Measurements from ENCODE around the gene SRMS.

Gene SRMS

GRCh38 chr20:63504642-63505041 is 42.9 kb downstream of the SRMS start:
- H3K9me3 ChIP-seq (ENCODE audit: control insufficient read depth, low read depth, low read length), result no peaks in the 10 kb centered on the region
- peaks cover 4% of the 10 kb centered on the region for H3K4me1 ChIP-seq (ENCODE audit: control insufficient read depth, low read depth, low read length)
- no peak overlapping the region for H3K9ac ChIP-seq (ENCODE audit: low read length)
- no peak overlapping the region for H3K27ac ChIP-seq (ENCODE audit: low read length)
- H3K27me3 ChIP-seq (ENCODE audit: control insufficient read depth, insufficient read depth, low read length), result peaks cover 42% of the 10 kb centered on the region
- H3K4me3 ChIP-seq (ENCODE audit: low read length), result no peak overlapping the region
- H3K36me3 ChIP-seq (ENCODE audit: control insufficient read depth, low read depth, low read length), result no peaks in the 10 kb centered on the region

- H3K4me1 ChIP-seq (ENCODE audit: control insufficient read depth, low read depth, low read length), result peaks cover 4% of the 10 kb centered on the region
- peaks cover 44% of the 10 kb centered on the region for H3K27me3 ChIP-seq (ENCODE audit: control insufficient read depth, insufficient read depth, low read length)
- no peaks in the 10 kb centered on the region for H3K9me3 ChIP-seq (ENCODE audit: control insufficient read depth, low read depth, low read length)
Measured at GRCh38 chr20:63503524-63503923, 44.0 kb downstream of the SRMS start.

GRCh38 chr20:63502671-63503172 is 44.8 kb downstream of the SRMS start:
- Histone ChIP-seq H3K4me3 (ENCODE audit: low read length) (no peak overlapping the region), H3K27me3 (ENCODE audit: control insufficient read depth, insufficient read depth, low read length) (peaks cover 47% of the 10 kb centered on the region), H3K36me3 (ENCODE audit: control insufficient read depth, low read depth, low read length) (no peaks in the 10 kb centered on the region), H3K27ac (ENCODE audit: low read length) (no peak overlapping the region), H3K9ac (ENCODE audit: low read length) (no peak overlapping the region), H3K4me1 (ENCODE audit: control insufficient read depth, low read depth, low read length) (peaks cover 4% of the 10 kb centered on the region), H3K9me3 (ENCODE audit: control insufficient read depth, low read depth, low read length) (no peaks in the 10 kb centered on the region)

More at GRCh38 chr20:63503524-63503923, 44.0 kb downstream of the SRMS start:
- H3K36me3 ChIP-seq (ENCODE audit: control insufficient read depth, low read depth, low read length), result no peaks in the 10 kb centered on the region
- no peak overlapping the region for H3K9ac ChIP-seq (ENCODE audit: low read length)
- H3K27ac ChIP-seq (ENCODE audit: low read length), result no peak overlapping the region
- H3K4me3 ChIP-seq (ENCODE audit: low read length), result no peak overlapping the region

GRCh38 chr20:63501818-63502670 is 45.5 kb downstream of the SRMS start:
- H3K27ac ChIP-seq (ENCODE audit: low read length), result no peak overlapping the region
- H3K4me3 ChIP-seq (ENCODE audit: low read length), result peak overlapping the region; percentile 39
- H3K4me1 ChIP-seq (ENCODE audit: control insufficient read depth, low read depth, low read length), result peaks cover 4% of the 10 kb centered on the region
- no peak overlapping the region for H3K9ac ChIP-seq (ENCODE audit: low read length)
- no peaks in the 10 kb centered on the region for H3K36me3 ChIP-seq (ENCODE audit: control insufficient read depth, low read depth, low read length)
- no peaks in the 10 kb centered on the region for H3K9me3 ChIP-seq (ENCODE audit: control insufficient read depth, low read depth, low read length)
- H3K27me3 ChIP-seq (ENCODE audit: control insufficient read depth, insufficient read depth, low read length), result peaks cover 54% of the 10 kb centered on the region

- Histone ChIP-seq H3K4me3 (ENCODE audit: low read length) (no peak overlapping the region), H3K9ac (ENCODE audit: low read length) (no peak overlapping the region), H3K9me3 (ENCODE audit: control insufficient read depth, low read depth, low read length) (no peaks in the 10 kb centered on the region), H3K4me1 (ENCODE audit: control insufficient read depth, low read depth, low read length) (peaks cover 4% of the 10 kb centered on the region), H3K36me3 (ENCODE audit: control insufficient read depth, low read depth, low read length) (no peaks in the 10 kb centered on the region), H3K27ac (ENCODE audit: low read length) (no peak overlapping the region), H3K27me3 (ENCODE audit: control insufficient read depth, insufficient read depth, low read length) (peaks cover 62% of the 10 kb centered on the region)
Measured at GRCh38 chr20:63500902-63501817, 46.4 kb downstream of the SRMS start.

GRCh38 chr20:63500151-63500901 is 47.2 kb downstream of the SRMS start:
- no peak overlapping the region for H3K4me3 ChIP-seq (ENCODE audit: low read length)
- H3K36me3 ChIP-seq (ENCODE audit: control insufficient read depth, low read depth, low read length), result no peaks in the 10 kb centered on the region
- peaks cover 71% of the 10 kb centered on the region for H3K27me3 ChIP-seq (ENCODE audit: control insufficient read depth, insufficient read depth, low read length)
- H3K27ac ChIP-seq (ENCODE audit: low read length), result no peak overlapping the region
- no peak overlapping the region for H3K9ac ChIP-seq (ENCODE audit: low read length)
- H3K9me3 ChIP-seq (ENCODE audit: control insufficient read depth, low read depth, low read length), result no peaks in the 10 kb centered on the region
- peaks cover 4% of the 10 kb centered on the region for H3K4me1 ChIP-seq (ENCODE audit: control insufficient read depth, low read depth, low read length)

- H3K27ac ChIP-seq (ENCODE audit: low read length), result no peak overlapping the region
- H3K36me3 ChIP-seq (ENCODE audit: control insufficient read depth, low read depth, low read length), result no peaks in the 10 kb centered on the region
- peak overlapping the region; percentile 33 for H3K4me3 ChIP-seq (ENCODE audit: low read length)
- no peak overlapping the region for H3K9ac ChIP-seq (ENCODE audit: low read length)
- H3K27me3 ChIP-seq (ENCODE audit: control insufficient read depth, insufficient read depth, low read length), result peaks cover 65% of the 10 kb centered on the region
- no peaks in the 10 kb centered on the region for H3K9me3 ChIP-seq (ENCODE audit: control insufficient read depth, low read depth, low read length)
- H3K4me1 ChIP-seq (ENCODE audit: control insufficient read depth, low read depth, low read length), result peaks cover 4% of the 10 kb centered on the region
Measured at GRCh38 chr20:63499338-63499969, 48.1 kb downstream of the SRMS start.

GRCh38 chr20:63498960-63499337 is 48.6 kb downstream of the SRMS start, which contains the start of gene EEF1A2:
Gene EEF1A2 (minus strand): TSS chr20:63499083. CDS start chr20:63497763, 1,320 bp downstream.
- Histone ChIP-seq H3K9ac (ENCODE audit: low read length) (no peak within 1 kb of the TSS), H3K36me3 (ENCODE audit: control insufficient read depth, low read depth, low read length) (no peaks in the 10 kb centered on the region), H3K9me3 (ENCODE audit: control insufficient read depth, low read depth, low read length) (no peaks in the 10 kb centered on the region), H3K27me3 (ENCODE audit: control insufficient read depth, insufficient read depth, low read length) (peaks cover 60% of the 10 kb centered on the region), H3K4me1 (ENCODE audit: control insufficient read depth, low read depth, low read length) (peaks cover 4% of the 10 kb centered on the region), H3K27ac (ENCODE audit: low read length) (no peak within 1 kb of the TSS), H3K4me3 (ENCODE audit: low read length) (peak within 1 kb of the TSS; percentile 33)

- peaks cover 55% of the 10 kb centered on the region for H3K27me3 ChIP-seq (ENCODE audit: control insufficient read depth, insufficient read depth, low read length)
- H3K9ac ChIP-seq (ENCODE audit: low read length), result no peak overlapping the region
- peak overlapping the region; percentile 27 for H3K4me3 ChIP-seq (ENCODE audit: low read length)
- no peak overlapping the region for H3K27ac ChIP-seq (ENCODE audit: low read length)
- H3K9me3 ChIP-seq (ENCODE audit: control insufficient read depth, low read depth, low read length), result no peaks in the 10 kb centered on the region
- H3K4me1 ChIP-seq (ENCODE audit: control insufficient read depth, low read depth, low read length), result peaks cover 4% of the 10 kb centered on the region
- H3K36me3 ChIP-seq (ENCODE audit: control insufficient read depth, low read depth, low read length), result no peaks in the 10 kb centered on the region
Measured at GRCh38 chr20:63497946-63498935, 49.3 kb downstream of the SRMS start.

Data from iPS-18a (cell line).